Measurements from ENCODE around the gene PAK6. TPM values are rescaled to one million over a fixed set of nuclear protein-coding genes. Genes with fewer than 3 reads are reported as not detected.

PAK6 gene
- total and polyA plus RNA-seq, 5 donors: 9.2 to 22.6 (median 16.5) TPM

GRCh38 chr15:40305281-40305680 is 66.4 kb downstream of the PAK6 start:
- intact Hi-C loops (cut with DNase I): no loop called here
- 94% methylated on average over 4 of the region's 4 CpGs for WGBS

GRCh38 chr15:40306371-40306770 is 67.5 kb downstream of the PAK6 start:
- Histone ChIP-seq H3K4me3 (ENCODE audit: low read length) (no peak overlapping the region), H3K4me1 (ENCODE audit: control insufficient read depth, insufficient read depth, low read length) (no peaks in the 10 kb centered on the region), H3K9me3 (ENCODE audit: control insufficient read depth, low read length) (no peaks in the 10 kb centered on the region), H3K27me3 (ENCODE audit: control insufficient read depth, insufficient read depth) (no peaks in the 10 kb centered on the region), H3K27ac (ENCODE audit: low read length) (no peak overlapping the region)
- intact Hi-C loops (cut with DNase I): no loop called here
- ATAC-seq (peak in 1 of 2 donors; percentile 2), DNase-seq (peak in 1 of 3 donors; percentile 48)
- WGBS: 91% methylated on average over 5 of the region's 5 CpGs

More at GRCh38 chr15:40305281-40305680, 66.4 kb downstream of the PAK6 start:
- no peaks in the 10 kb centered on the region for H3K9me3 ChIP-seq (ENCODE audit: control insufficient read depth, low read length)
- no peak overlapping the region for H3K27ac ChIP-seq (ENCODE audit: low read length)
- no peaks in the 10 kb centered on the region for H3K27me3 ChIP-seq (ENCODE audit: control insufficient read depth, insufficient read depth)
- no peak for DNase-seq
- no peak overlapping the region for H3K4me3 ChIP-seq (ENCODE audit: low read length)
- ATAC-seq: no peak
- no peaks in the 10 kb centered on the region for H3K4me1 ChIP-seq (ENCODE audit: control insufficient read depth, insufficient read depth, low read length)

- Histone ChIP-seq H3K9me3 (ENCODE audit: control insufficient read depth, low read length) (no peaks in the 10 kb centered on the region), H3K4me3 (ENCODE audit: low read length) (no peak overlapping the region), H3K27me3 (ENCODE audit: control insufficient read depth, insufficient read depth) (no peaks in the 10 kb centered on the region), H3K4me1 (ENCODE audit: control insufficient read depth, insufficient read depth, low read length) (no peaks in the 10 kb centered on the region), H3K27ac (ENCODE audit: low read length) (no peak overlapping the region)
- DNase-seq (peak in 1 of 3 donors; percentile 42), ATAC-seq (no peak)
- intact Hi-C loops (cut with DNase I): no loop called here
- WGBS: 81% methylated on average over 7 of the region's 7 CpGs
Observed at GRCh38 chr15:40306908-40307307, 68.0 kb downstream of the PAK6 start.

GRCh38 chr15:40307421-40308211 is 68.8 kb downstream of the PAK6 start, which contains the start of gene PLCB2:
Gene PLCB2 (minus strand): TSS chr15:40307935. CDS start chr15:40307672, 263 bp downstream.
- intact Hi-C loops (cut with DNase I): no loop called here

GRCh38 chr15:40309344-40309862 is 70.5 kb downstream of the PAK6 start:
- Histone ChIP-seq H3K27ac (ENCODE audit: low read length) (no peak overlapping the region), H3K9me3 (ENCODE audit: control insufficient read depth, low read length) (no peaks in the 10 kb centered on the region), H3K4me1 (ENCODE audit: control insufficient read depth, insufficient read depth, low read length) (no peaks in the 10 kb centered on the region), H3K27me3 (ENCODE audit: control insufficient read depth, insufficient read depth) (no peaks in the 10 kb centered on the region), H3K4me3 (ENCODE audit: low read length) (no peak overlapping the region)
- ATAC-seq (no peak), DNase-seq (no peak)
- WGBS: 66% methylated on average over 8 of the region's 8 CpGs
- intact Hi-C loops (cut with DNase I): no loop called here

More at GRCh38 chr15:40307421-40308211, 68.8 kb downstream of the PAK6 start, which contains the start of gene PLCB2:
- no peaks in the 10 kb centered on the region for H3K4me1 ChIP-seq (ENCODE audit: control insufficient read depth, insufficient read depth, low read length)
- peak within 1 kb of the TSS; percentile 43 for H3K27ac ChIP-seq (ENCODE audit: low read length)
- peak within 1 kb of the TSS; percentile 4 for H3K4me3 ChIP-seq (ENCODE audit: low read length)
- no peaks in the 10 kb centered on the region for H3K27me3 ChIP-seq (ENCODE audit: control insufficient read depth, insufficient read depth)
- H3K9me3 ChIP-seq (ENCODE audit: control insufficient read depth, low read length): no peaks in the 10 kb centered on the region
- WGBS: 51% methylated on average over 15 of the region's 15 CpGs
- peak; percentile 48 to 67 for ATAC-seq
- peak; percentile 49 to 80 (median 76) for DNase-seq

- peak; percentile 61 to 87 (median 82) for DNase-seq
- Histone ChIP-seq H3K27me3 (ENCODE audit: control insufficient read depth, insufficient read depth) (no peaks in the 10 kb centered on the region), H3K4me1 (ENCODE audit: control insufficient read depth, insufficient read depth, low read length) (no peaks in the 10 kb centered on the region), H3K27ac (ENCODE audit: low read length) (no peak overlapping the region), H3K4me3 (ENCODE audit: low read length) (no peak overlapping the region), H3K9me3 (ENCODE audit: control insufficient read depth, low read length) (no peaks in the 10 kb centered on the region)
- WGBS: 13% methylated on average over 4 of the region's 4 CpGs
- intact Hi-C loops (cut with DNase I): loop anchor here in 3 of 4 donors (2.0 to 5.0 kb wide), 2 partner anchors 31 to 33 kb away; no protein-coding TSS in a partner anchor
- peak; percentile 70 for ATAC-seq
Observed at GRCh38 chr15:40310001-40310959, 71.4 kb downstream of the PAK6 start.

GRCh38 chr15:40310993-40311392 is 72.1 kb downstream of the PAK6 start:
- intact Hi-C loops (cut with DNase I): loop anchor here in 3 of 4 donors (2.0 to 5.0 kb wide), 2 partner anchors 32 to 34 kb away; no protein-coding TSS in a partner anchor
- no peaks in the 10 kb centered on the region for H3K4me1 ChIP-seq (ENCODE audit: control insufficient read depth, insufficient read depth, low read length)
- WGBS: 61% methylated on average over 3 of the region's 3 CpGs
- no peaks in the 10 kb centered on the region for H3K27me3 ChIP-seq (ENCODE audit: control insufficient read depth, insufficient read depth)
- no peak for DNase-seq
- H3K9me3 ChIP-seq (ENCODE audit: control insufficient read depth, low read length): no peaks in the 10 kb centered on the region
- ATAC-seq: no peak
- H3K4me3 ChIP-seq (ENCODE audit: low read length): no peak overlapping the region
- H3K27ac ChIP-seq (ENCODE audit: low read length): no peak overlapping the region

- ATAC-seq (no peak), DNase-seq (no peak)
- Histone ChIP-seq H3K9me3 (ENCODE audit: control insufficient read depth, low read length) (no peaks in the 10 kb centered on the region), H3K27ac (ENCODE audit: low read length) (no peak overlapping the region), H3K4me3 (ENCODE audit: low read length) (no peak overlapping the region), H3K4me1 (ENCODE audit: control insufficient read depth, insufficient read depth, low read length) (no peaks in the 10 kb centered on the region), H3K27me3 (ENCODE audit: control insufficient read depth, insufficient read depth) (no peaks in the 10 kb centered on the region)
- WGBS: 86% methylated on average over 10 of the region's 10 CpGs
- intact Hi-C loops (cut with DNase I): loop anchor here in 1 of 4 donors (5.0 kb wide), 1 partner anchor 35 kb away; no protein-coding TSS in a partner anchor
Observed at GRCh38 chr15:40312370-40313158, 73.7 kb downstream of the PAK6 start.

GRCh38 chr15:40313531-40314398 is 74.9 kb downstream of the PAK6 start:
- WGBS: 35% methylated on average over 10 of the region's 10 CpGs
- no peaks in the 10 kb centered on the region for H3K9me3 ChIP-seq (ENCODE audit: control insufficient read depth, low read length)
- H3K4me1 ChIP-seq (ENCODE audit: control insufficient read depth, insufficient read depth, low read length): no peaks in the 10 kb centered on the region
- intact Hi-C loops (cut with DNase I): loop anchor here in 1 of 4 donors (5.0 kb wide), 1 partner anchor 36 kb away; no protein-coding TSS in a partner anchor
- DNase-seq (peak in 2 of 3 donors; percentile 52 to 81), ATAC-seq (peak; percentile 51 to 65)
- H3K27ac ChIP-seq (ENCODE audit: low read length): peak overlapping the region; percentile 23
- H3K4me3 ChIP-seq (ENCODE audit: low read length): no peak overlapping the region
- no peaks in the 10 kb centered on the region for H3K27me3 ChIP-seq (ENCODE audit: control insufficient read depth, insufficient read depth)

All from right cardiac atrium (tissue), 5 donors.